SH-SY5Y (cell line): ENCODE results near the gene AKAP12.

Experiments used
- GATA2 ChIP-seq: IDR thresholded peaks from 2 replicates; pipeline ENCODE4 v1.6.1; 2011; ENCODE audit warnings: mild to moderate bottlenecking, low read depth, low read length
- GATA3 ChIP-seq: IDR thresholded peaks from 2 replicates; pipeline ENCODE4 v1.6.1; 2011; ENCODE audit warnings: low read depth, mild to moderate bottlenecking, low read length, moderate library complexity

GRCh38 chr6:151199991-151200390 is 39.8 kb upstream of the AKAP12 start:
- TF ChIP-seq GATA2 = no peak
- no peak for TF ChIP-seq GATA3
